HepG2 (cell line): ENCODE data around the gene HLF. TPM values are rescaled to one million over a fixed set of nuclear protein-coding genes. Genes with fewer than 3 reads are reported as not detected.
A peak's percentile ranks its signal among the peaks of the same experiment; 100 is the strongest.

Source experiments
- ATAC-seq: fragments of 200-7000 bp; cut with Tn5 transposase; 3 replicates; pipeline ENCODE4 v1.9.1; 2020; ENCODE audit warnings: mild to moderate bottlenecking, moderate library complexity
- BruUV-seq: library from RNA; stranded (reverse); fragments of 400-500 nt; replicated peaks from 2 replicates; lab custom pipeline; 2021; lab: Mats Ljungman, UMichigan
- CTCF ChIA-PET: fragments of 300-600 bp; formaldehyde crosslinking; extraction: SDS; loops from one replicate; lab custom pipeline; 2021; ENCODE audit warnings: low total read pairs, inconsistent platforms, low intra/inter-chr PET ratio; lab: Yijun Ruan, JAX
- POLR2A ChIA-PET: fragments of 350-600 bp; sonication (Branson Sonifier 250); formaldehyde crosslinking; loops from one replicate; lab custom pipeline; 2020; ENCODE audit warnings: antibody characterized with exemption, inconsistent platforms; lab: Yijun Ruan, JAX
- DNase-seq: peaks from one replicate; pipeline ENCODE4 v3.0.0-alpha.2; 2015; ENCODE audit warnings: low spot score
- FAIRE-seq: peaks from 3 replicates; lab custom pipeline; 2011; peaks lifted over from hg19 to GRCh38; lab: Jason Lieb, UNC
- H2AFZ ChIP-seq: one replicate; pipeline ENCODE4 v1.6.1; 2011; ENCODE audit warnings: low read length, inconsistent platforms
- H3K27ac ChIP-seq: fragments of 300-600 bp; 3 replicates; pipeline ENCODE4 v1.8.0; 2011; ENCODE audit warnings: mixed run types, mild to moderate bottlenecking, mixed read lengths, low read length, inconsistent platforms; ENCODE audit not compliant: insufficient read depth; ENCODE audit errors: extremely low read length
- H3K27me3 ChIP-seq, 2 experiments: fragments of 200-600 bp in 1 of 2; 2 replicates in 1 of 2; 3 replicates in 1 of 2; pipeline versions ENCODE4 v1.6.0 to v1.8.0; 2011; ENCODE audit warnings: low read length in 2 of 2, mild to moderate bottlenecking in 2 of 2, moderate library complexity in 2 of 2, inconsistent platforms in 1 of 2; ENCODE audit not compliant: insufficient read depth in 2 of 2, control insufficient read depth in 1 of 2
- H3K36me3 ChIP-seq, 2 experiments: fragments of 200-600 bp in 1 of 2; replicated peaks in 1 of 2; 2 replicates in 1 of 2; 3 replicates in 1 of 2; pipeline versions ENCODE4 v1.5.1 to v1.8.0; 2011; ENCODE audit warnings: low read length in 2 of 2, inconsistent platforms in 1 of 2; ENCODE audit not compliant: insufficient read depth in 2 of 2, control insufficient read depth in 1 of 2
- H3K4me1 ChIP-seq: 2 replicates; pipeline ENCODE4 v1.5.1; 2012; ENCODE audit warnings: low read length, inconsistent platforms; ENCODE audit not compliant: insufficient read depth
- H3K4me2 ChIP-seq: 2 replicates; pipeline ENCODE4 v1.6.0; 2011; ENCODE audit warnings: low read depth, low read length, inconsistent platforms
- H3K4me3 ChIP-seq, 3 experiments: fragments of 200-600 bp in 1 of 3; sonication (generic), shearing (Covaris generic) in 1 of 3; replicated peaks in 1 of 3; 2 replicates each; pipeline ENCODE4 v1.5.1; 2011 to 2016; ENCODE audit warnings: low read length in 3 of 3, inconsistent platforms in 2 of 3, low read depth in 2 of 3, mild to moderate bottlenecking in 2 of 3, control low read depth in 1 of 3, mixed read lengths in 1 of 3; ENCODE audit not compliant: insufficient read depth in 1 of 3
- H3K79me2 ChIP-seq: one replicate; pipeline ENCODE4 v1.6.1; 2011; ENCODE audit warnings: low read length, inconsistent platforms; ENCODE audit not compliant: insufficient read depth
- H3K9ac ChIP-seq: 2 replicates; pipeline ENCODE4 v1.6.0; 2011; ENCODE audit warnings: mild to moderate bottlenecking, low read depth, low read length, inconsistent platforms; ENCODE audit not compliant: insufficient read depth
- H3K9me3 ChIP-seq: 2 replicates; pipeline ENCODE4 v1.5.1; 2012; ENCODE audit warnings: mild to moderate bottlenecking, low read length
- H4K20me1 ChIP-seq: 2 replicates; pipeline ENCODE4 v1.6.0; 2011; ENCODE audit warnings: inconsistent platforms, mild to moderate bottlenecking, low read length, moderate library complexity; ENCODE audit not compliant: insufficient read depth
- BCL6 ChIP-seq: IDR thresholded peaks from 2 replicates; pipeline ENCODE4 v1.6.1; 2016; ENCODE audit warnings: missing genetic modification reagents, missing compliant biosample characterization
- POLR2AphosphoS5 ChIP-seq: IDR thresholded peaks from 2 replicates; pipeline ENCODE4 v1.6.1; 2012; ENCODE audit warnings: low read depth, low read length
- POLR2G ChIP-seq: fragments of 200-400 bp; formaldehyde crosslinking; IDR thresholded peaks from 2 replicates; pipeline ENCODE4 v1.6.1; 2018; ENCODE audit warnings: mild to moderate bottlenecking, low read depth, low read length, moderate library complexity
- RBM22 ChIP-seq: fragments of 200-400 bp; formaldehyde crosslinking; optimal IDR thresholded peaks from 2 replicates; pipeline ENCODE3; 2017; ENCODE audit warnings: mild to moderate bottlenecking, low read length, moderate library complexity
- SSRP1 ChIP-seq: IDR thresholded peaks from 2 replicates; pipeline ENCODE4 v1.6.1; 2016; ENCODE audit warnings: control low read depth
- WGBS: methylation state at CpG from one replicate; pipeline ENCODE4 v1.1.6; 2017; ENCODE audit warnings: low lambda C conversion rate; 5-methylcytosine and 5-hydroxymethylcytosine counted together
- in situ Hi-C: cut with HindIII; loops from 2 replicates; pipeline ENCODE4 v1.10.0; 2017; ENCODE audit warnings: low pct_unique_long_range_greater_than_20kb; ENCODE audit not compliant: extremely low pct_ligation_motif_present
- intact Hi-C: fragments of 100-400 bp; cut with micrococcal nuclease; formaldehyde crosslinking; loops from one replicate; pipeline ENCODE4 v1.10.0; 2022; ENCODE audit not compliant: unreplicated experiment
- polyA plus RNA-seq, 8 experiments: library from polyadenylated mRNA; depleted of rRNA in 3 of 8; stranded (reverse) in 7 of 8; unstranded in 1 of 8; fragments of >200 nt; fragmentation: Illumina TruSeq in 4 of 8; extraction: Trizol in 4 of 8; gene quantifications; 2 replicates each; pipeline versions ENCODE4 v1.2.1 to v1.2.3, GENCODE V29; 2011 to 2016; ENCODE audit warnings: low read depth in 4 of 8, missing spikeins in 1 of 8, mixed read lengths in 1 of 8; ENCODE audit not compliant: insufficient read depth in 1 of 8
- total RNA-seq, 5 experiments: library from RNA; depleted of rRNA; stranded (reverse); fragments of >200 nt; fragmentation: Illumina TruSeq; extraction: Trizol; gene quantifications; 2 replicates each; pipeline ENCODE4 v1.2.3, GENCODE V29; 2016; ENCODE audit warnings: low read depth in 1 of 5
- TF ChIP-seq, protein P1 (sequence below): sonication (generic); formaldehyde crosslinking; IDR thresholded peaks from 2 replicates; pipeline ENCODE4 v1.5.0; 2020; ENCODE audit warnings: mild to moderate bottlenecking, missing genetic modification reagents

HLF gene
- total and polyA plus RNA-seq, 2 of the 13 experiments (the other 11 are each of a cell fraction or from before 2014, with no cell fraction given), result 202 to 346 TPM

DNA sequence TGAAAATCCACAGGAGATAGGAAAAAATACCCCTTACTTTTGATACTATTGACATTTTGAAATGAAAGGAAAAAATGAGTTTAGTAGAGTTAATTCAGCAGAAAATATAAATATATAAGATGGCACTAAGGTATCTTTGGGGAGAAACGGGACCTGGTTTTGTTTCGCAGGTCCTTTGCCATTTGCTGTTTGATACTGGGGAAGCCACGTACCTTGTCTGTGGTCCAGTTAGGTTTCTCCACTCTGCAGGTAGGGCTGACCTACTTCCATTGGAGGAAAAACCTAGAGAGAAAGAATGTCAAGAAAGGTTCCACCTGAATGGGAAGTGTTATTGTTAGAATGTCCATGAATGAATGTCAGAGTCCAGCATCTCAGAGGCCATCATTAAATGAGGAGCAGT is 48.1 kb downstream of the HLF start:
- in situ Hi-C loops, result no loop called here
- Histone ChIP-seq H3K79me2 (peaks cover 94% of the 10 kb centered on the region), H3K9me3 (no peaks in the 10 kb centered on the region), H3K27ac (peak overlapping the region; percentile 30), H3K9ac (no peak overlapping the region), H3K4me3 (no peak overlapping the region), H3K36me3 (peaks cover 30 to 92% of the 10 kb centered on the region in 2 experiments), H3K4me1 (peaks cover 71% of the 10 kb centered on the region), H3K27me3 (no peaks in the 10 kb centered on the region), H3K4me2 (no peak overlapping the region), H4K20me1 (peaks cover 93% of the 10 kb centered on the region), H2AFZ (no peak overlapping the region)
- no TSS peak for BruUV-seq
- FAIRE-seq (no peak), ATAC-seq (no peak), DNase-seq (no peak)
- WGBS, result over 99% methylated on average over 3 of the region's 3 CpGs
- intact Hi-C loops, result no loop called here
- POLR2A ChIA-PET, result interaction anchor here (1.8 kb wide), 1 partner anchor 27 kb away, joined by 7 read pairs; no protein-coding TSS in a partner anchor
- CTCF ChIA-PET, result no interaction called here
- TF ChIP-seq POLR2G (peak; percentile 45; the same call in 1 of the 2 replicates), BCL6 (CRISPR knock-in tag) (peak; percentile 14; the same call in 1 of the 2 replicates), POLR2AphosphoS5 (peak; percentile 46), RBM22 (peak; percentile 91), SSRP1 (CRISPR knock-in tag) (peak; percentile 44; the same call in 1 of the 2 replicates)
- TF ChIP-seq, protein P1, sequence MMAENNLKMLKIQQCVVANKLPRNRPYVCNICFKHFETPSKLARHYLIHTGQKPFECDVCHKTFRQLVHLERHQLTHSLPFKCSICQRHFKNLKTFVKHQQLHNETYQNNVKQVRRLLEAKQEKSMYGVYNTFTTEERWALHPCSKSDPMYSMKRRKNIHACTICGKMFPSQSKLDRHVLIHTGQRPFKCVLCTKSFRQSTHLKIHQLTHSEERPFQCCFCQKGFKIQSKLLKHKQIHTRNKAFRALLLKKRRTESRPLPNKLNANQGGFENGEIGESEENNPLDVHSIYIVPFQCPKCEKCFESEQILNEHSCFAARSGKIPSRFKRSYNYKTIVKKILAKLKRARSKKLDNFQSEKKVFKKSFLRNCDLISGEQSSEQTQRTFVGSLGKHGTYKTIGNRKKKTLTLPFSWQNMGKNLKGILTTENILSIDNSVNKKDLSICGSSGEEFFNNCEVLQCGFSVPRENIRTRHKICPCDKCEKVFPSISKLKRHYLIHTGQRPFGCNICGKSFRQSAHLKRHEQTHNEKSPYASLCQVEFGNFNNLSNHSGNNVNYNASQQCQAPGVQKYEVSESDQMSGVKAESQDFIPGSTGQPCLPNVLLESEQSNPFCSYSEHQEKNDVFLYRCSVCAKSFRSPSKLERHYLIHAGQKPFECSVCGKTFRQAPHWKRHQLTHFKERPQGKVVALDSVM (CRISPR knock-in tag), result no peak
